CD4-positive, alpha-beta T cell treated with Interleukin-4 for 1 hour (primary cell): ENCODE data around the gene EGR4.

Experiments used
- DNase-seq, 2 donors: peaks; one replicate each; pipeline ENCODE4 v3.0.0-alpha.2; 2020 to 2022

Gene EGR4

GRCh38 chr2:73293534-73294171 is at the start of gene EGR4:
Gene EGR4 (minus strand): TSS chr2:73293548. CDS start chr2:73293317, 231 bp downstream.
- peak; percentile 93 to 94 for DNase-seq

GRCh38 chr2:73341039-73341438 is 47.7 kb upstream of the EGR4 start:
- DNase-seq = no peak

GRCh38 chr2:73339201-73339600 is 45.9 kb upstream of the EGR4 start:
- no peak for DNase-seq

GRCh38 chr2:73337828-73338227 is 44.5 kb upstream of the EGR4 start:
- no peak for DNase-seq

DNA sequence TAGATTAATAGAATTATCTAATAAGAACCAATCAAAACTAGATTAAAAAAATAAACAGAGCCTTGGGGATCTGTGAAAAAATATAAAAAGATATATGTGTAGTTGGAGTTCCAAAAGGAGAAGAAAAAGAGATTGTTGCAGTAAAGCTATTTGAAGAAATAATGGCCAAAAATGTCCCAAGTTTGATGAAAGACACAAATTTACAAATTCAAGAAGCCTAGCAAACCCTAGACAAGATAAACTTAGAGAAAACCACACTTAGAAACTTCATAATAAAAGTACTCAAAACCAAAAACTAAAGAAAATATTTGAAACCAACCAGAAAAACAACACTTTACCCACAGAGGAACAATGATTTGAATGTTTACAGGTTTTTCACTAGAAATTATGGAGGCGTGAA is 41.3 kb upstream of the EGR4 start:
- DNase-seq = no peak

- no peak for DNase-seq
Observed at GRCh38 chr2:73334045-73334444, 40.7 kb upstream of the EGR4 start.

DNA sequence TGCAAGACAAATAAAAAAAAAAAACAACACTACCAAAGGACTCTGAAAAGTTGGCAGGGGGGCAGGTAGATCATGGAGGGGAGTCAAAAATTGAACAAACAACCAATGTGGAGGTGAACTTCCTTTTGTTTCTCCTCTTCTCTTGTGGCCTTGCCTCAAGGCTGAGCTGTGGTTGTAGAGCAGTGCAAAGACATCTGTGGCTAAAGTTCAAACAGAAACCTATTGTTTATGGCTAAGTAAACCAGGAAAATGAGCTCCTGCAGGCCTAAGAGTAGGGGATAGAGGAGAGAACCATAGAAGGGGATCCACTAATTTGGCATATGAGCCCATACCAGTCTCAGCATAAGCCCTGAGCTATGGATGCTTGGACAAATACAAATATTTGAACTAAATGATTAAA is 40.2 kb upstream of the EGR4 start:
- no peak for DNase-seq

- DNase-seq = no peak
Observed at GRCh38 chr2:73324126-73324725, 30.9 kb upstream of the EGR4 start.

- no peak for DNase-seq
Observed at GRCh38 chr2:73323551-73323950, 30.2 kb upstream of the EGR4 start.

DNA sequence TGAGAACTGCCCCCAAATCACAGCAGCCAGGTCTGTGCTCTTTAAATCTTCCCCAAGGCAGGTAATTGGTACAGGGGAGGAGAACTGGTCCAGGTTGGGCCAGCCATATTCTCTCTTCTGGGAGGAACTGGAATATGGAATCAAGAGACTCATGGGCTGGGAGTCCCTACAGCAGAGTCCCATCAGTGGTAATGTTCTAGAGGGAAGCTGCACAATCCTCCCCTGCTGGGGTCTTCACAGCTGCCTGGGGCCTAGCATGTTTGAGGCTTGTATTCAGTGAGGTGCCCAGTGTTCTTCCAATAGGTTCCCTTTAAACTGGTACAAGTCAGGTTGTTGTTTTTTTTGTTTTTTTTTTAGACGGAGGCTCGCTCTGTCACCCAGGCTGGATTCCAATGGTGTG is 21.1 kb upstream of the EGR4 start:
- no peak for DNase-seq

- no peak for DNase-seq
Observed at GRCh38 chr2:73307720-73308119, 14.4 kb upstream of the EGR4 start.

DNA sequence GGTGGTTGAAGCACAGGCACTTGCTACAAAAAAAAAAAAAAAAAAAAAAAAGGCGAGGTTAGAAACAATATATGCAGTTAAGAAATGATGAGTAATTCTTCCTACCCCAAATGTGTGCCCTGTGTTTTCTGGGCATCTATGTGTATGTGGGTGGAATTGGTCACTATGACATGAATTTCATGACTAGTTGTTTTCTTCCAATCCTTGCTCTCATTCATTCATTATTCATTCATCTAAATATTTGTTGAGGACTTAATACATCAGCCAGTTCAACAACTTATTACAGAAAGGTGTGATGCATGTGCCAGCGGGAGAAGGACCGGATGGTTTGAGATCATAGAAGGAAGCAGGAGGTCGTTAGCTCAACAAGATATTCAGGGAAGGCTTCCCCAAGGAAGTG is 8.3 kb upstream of the EGR4 start:
- no peak for DNase-seq

- DNase-seq = no peak
Observed at GRCh38 chr2:73300926-73301325, 7.6 kb upstream of the EGR4 start.

DNA sequence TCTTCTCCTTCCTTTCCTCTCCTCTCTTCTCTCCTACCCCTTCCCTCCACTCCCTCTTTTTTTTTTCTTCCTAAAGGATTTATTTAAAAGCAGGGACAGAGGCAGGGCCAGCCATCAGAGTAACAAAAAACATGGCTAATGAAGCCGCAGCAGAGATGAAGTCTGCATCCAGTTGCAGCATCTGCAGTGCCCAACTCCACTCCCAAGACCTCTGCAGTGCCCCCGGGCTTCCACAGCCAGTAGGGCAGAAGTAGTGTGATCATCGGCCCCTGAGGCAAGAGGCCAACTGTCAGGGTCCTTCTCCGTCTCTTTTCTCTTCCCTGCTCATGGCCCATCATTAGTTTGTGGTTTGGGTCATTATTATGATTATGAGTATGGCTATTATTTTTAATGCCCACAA is 4.2 kb upstream of the EGR4 start:
- DNase-seq = no peak

- DNase-seq = no peak
Observed at GRCh38 chr2:73297151-73297559, 3.8 kb upstream of the EGR4 start.

- no peak for DNase-seq
Observed at GRCh38 chr2:73295751-73296400, 2.5 kb upstream of the EGR4 start.

DNA sequence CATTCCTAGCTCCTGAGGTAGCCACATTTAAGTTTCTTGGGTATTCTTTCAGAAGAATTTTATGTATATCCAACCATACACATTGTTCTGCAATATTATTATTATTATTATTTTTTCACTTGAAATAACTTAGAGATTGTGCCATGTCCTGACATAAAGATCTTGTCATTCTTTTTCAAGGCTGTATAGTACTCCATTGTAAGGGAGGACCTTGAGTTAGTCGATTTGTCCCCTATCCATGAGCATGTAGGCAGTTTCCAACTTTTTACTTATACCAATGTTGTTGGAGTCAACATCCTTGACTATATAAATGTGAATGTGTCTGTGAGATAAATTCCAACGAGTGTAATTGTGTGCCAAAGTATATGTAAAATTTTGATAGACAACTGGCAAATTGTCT is 891 bp upstream of the EGR4 start:
- DNase-seq = no peak

DNA sequence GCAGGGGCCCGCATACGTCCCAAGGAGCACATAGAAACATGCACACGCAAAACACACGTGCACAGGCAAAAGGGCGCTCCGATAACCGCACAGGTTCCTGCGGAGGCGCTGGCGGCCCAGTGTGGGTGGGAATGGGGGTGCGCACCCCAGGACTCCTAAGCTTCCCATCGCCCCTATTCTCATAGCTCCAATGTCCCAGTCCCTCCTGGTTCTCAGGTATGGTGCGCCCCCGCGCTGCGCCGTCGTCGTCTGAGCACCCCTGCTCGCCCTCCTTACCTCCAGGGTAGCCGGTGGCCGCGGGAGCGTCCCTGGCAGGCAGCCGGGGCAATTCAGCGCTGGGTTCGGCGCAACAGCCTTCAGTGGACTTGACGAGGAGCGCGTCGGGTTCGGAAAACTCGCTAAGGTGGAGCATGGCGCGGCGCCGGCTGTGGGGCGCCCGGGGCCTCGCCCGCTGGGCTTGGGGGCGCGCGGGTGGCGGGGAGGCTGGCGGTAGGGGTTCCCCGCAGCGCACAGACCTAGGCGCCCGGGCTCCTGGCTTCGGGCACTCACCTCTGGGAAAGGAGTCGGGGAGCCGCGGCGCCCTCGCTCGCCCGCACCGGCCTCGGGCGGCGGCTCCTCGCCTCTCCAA is 328 bp downstream of the EGR4 start:
- no peak for DNase-seq

GRCh38 chr2:73292316-73292905 is 937 bp downstream of the EGR4 start:
- DNase-seq = peak in 1 of 2 donors; percentile 16

- DNase-seq = no peak
Observed at GRCh38 chr2:73291461-73292315, 1.7 kb downstream of the EGR4 start.

DNA sequence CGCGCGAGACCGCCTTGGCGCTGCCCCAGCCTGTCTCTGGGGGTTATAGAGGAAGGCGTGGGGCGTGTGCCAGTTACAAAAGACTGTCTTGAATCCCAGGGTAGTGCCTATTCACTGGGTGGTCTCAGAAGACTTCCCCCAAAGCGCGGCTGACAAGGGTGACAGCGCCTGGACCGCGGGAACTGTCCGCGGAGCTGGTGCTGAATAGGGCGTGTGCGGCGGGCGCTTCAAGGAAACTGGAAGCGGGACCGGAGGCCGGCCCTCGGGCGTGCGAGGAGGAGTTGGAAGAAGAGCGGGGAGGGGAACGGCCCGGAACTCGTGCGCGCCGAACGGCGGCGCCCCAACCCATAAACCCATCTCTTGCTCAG is 2.3 kb downstream of the EGR4 start:
- DNase-seq = peak; percentile 36 to 56

GRCh38 chr2:73290049-73290839 is 3.1 kb downstream of the EGR4 start:
- peak; percentile 57 to 69 for DNase-seq
